ENCODE data around the gene SYK. TPM values are rescaled to one million over a fixed set of nuclear protein-coding genes. Genes with fewer than 3 reads are reported as not detected.

SYK gene
- total and polyA plus RNA-seq, 7 experiments from 2014 or later = 0.26 to 71.6 (median 2.1) TPM

GRCh38 chr9:90878562-90878961 is 76.9 kb downstream of the SYK start:
- Mint-ChIP-seq H3K9me3 (peaks cover 0 to 2% (median 0%) of the 10 kb centered on the region in 11 donors), H3K27ac (no peak overlapping the region), H3K4me3 (no peak overlapping the region), H3K4me1 (no peaks in the 10 kb centered on the region), H3K36me3 (no peaks in the 10 kb centered on the region), H3K27me3 (peaks cover 0 to 4% (median 0%) of the 10 kb centered on the region in 5 donors)
- POLR2A ChIA-PET = no interaction called here
- H3K36me3 ChIP-seq (ENCODE audit: control insufficient read depth in 2 of 3, insufficient read depth in 3 of 3, low read length in 3 of 3) = no peaks in the 10 kb centered on the region
- ATAC-seq (no peak), DNase-seq (peak in 1 of 9 donors; percentile 3)
- H3K9me3 ChIP-seq (ENCODE audit: control insufficient read depth in 2 of 3, low read length in 3 of 3) = no peaks in the 10 kb centered on the region
- H3K4me3 ChIP-seq (ENCODE audit: low read length) = no peak overlapping the region
- no peak overlapping the region for H3K27ac ChIP-seq (ENCODE audit: low read depth, low read length)
- no peaks in the 10 kb centered on the region for H3K4me1 ChIP-seq (ENCODE audit: control insufficient read depth in 2 of 2, insufficient read depth in 2 of 2, low read length in 2 of 2)
- intact Hi-C loops (cut with micrococcal nuclease) = no loop called here
- no peaks in the 10 kb centered on the region for H3K27me3 ChIP-seq (ENCODE audit: control insufficient read depth in 2 of 2, insufficient read depth in 2 of 2, low read length in 2 of 2)
- CTCF ChIA-PET = no interaction called here

- H3K4me3 Mint-ChIP-seq = no peak overlapping the region
- Histone ChIP-seq H3K9me3 (ENCODE audit: control insufficient read depth in 2 of 3, low read length in 3 of 3) (peaks cover 0 to 2% (median 0%) of the 10 kb centered on the region in 3 experiments), H3K27ac (ENCODE audit: low read depth, low read length) (no peak overlapping the region), H3K36me3 (ENCODE audit: control insufficient read depth in 2 of 3, insufficient read depth in 3 of 3, low read length in 3 of 3) (no peaks in the 10 kb centered on the region), H3K27me3 (ENCODE audit: control insufficient read depth in 2 of 2, insufficient read depth in 2 of 2, low read length in 2 of 2) (no peaks in the 10 kb centered on the region), H3K4me1 (ENCODE audit: control insufficient read depth in 2 of 2, insufficient read depth in 2 of 2, low read length in 2 of 2) (no peaks in the 10 kb centered on the region), H3K4me3 (ENCODE audit: low read length) (no peak overlapping the region)
- no peak for ATAC-seq
- H3K27ac Mint-ChIP-seq = no peak overlapping the region
- CTCF ChIA-PET = no interaction called here
- intact Hi-C loops (cut with micrococcal nuclease) = no loop called here
- peaks cover 0 to 4% (median 0%) of the 10 kb centered on the region in 5 donors for H3K27me3 Mint-ChIP-seq
- POLR2A ChIA-PET = no interaction called here
- no peaks in the 10 kb centered on the region for H3K4me1 Mint-ChIP-seq
- no peaks in the 10 kb centered on the region for H3K36me3 Mint-ChIP-seq
- H3K9me3 Mint-ChIP-seq = peaks cover 0 to 4% (median 2%) of the 10 kb centered on the region in 11 donors
- no peak for DNase-seq
These were observed 78.4 kb downstream of the SYK start for GRCh38 chr9:90880066-90880465.

- intact Hi-C loops (cut with micrococcal nuclease) = no loop called here
- H3K9me3 ChIP-seq (ENCODE audit: control insufficient read depth in 2 of 3, low read length in 3 of 3) = peaks cover 0 to 7% (median 0%) of the 10 kb centered on the region in 3 experiments
- DNase-seq (no peak), ATAC-seq (no peak)
- POLR2A ChIA-PET = no interaction called here
- Mint-ChIP-seq H3K4me3 (no peak overlapping the region), H3K9me3 (peaks cover 0 to 10% (median 7%) of the 10 kb centered on the region in 11 donors), H3K36me3 (peaks cover 0 to 4% (median 0%) of the 10 kb centered on the region in 5 donors), H3K4me1 (no peaks in the 10 kb centered on the region), H3K27ac (no peak overlapping the region), H3K27me3 (peaks cover 0 to 4% (median 0%) of the 10 kb centered on the region in 5 donors)
- no peak overlapping the region for H3K4me3 ChIP-seq (ENCODE audit: low read length)
- no peak overlapping the region for H3K27ac ChIP-seq (ENCODE audit: low read depth, low read length)
- CTCF ChIA-PET = no interaction called here
- no peaks in the 10 kb centered on the region for H3K27me3 ChIP-seq (ENCODE audit: control insufficient read depth in 2 of 2, insufficient read depth in 2 of 2, low read length in 2 of 2)
- no peaks in the 10 kb centered on the region for H3K36me3 ChIP-seq (ENCODE audit: control insufficient read depth in 2 of 3, insufficient read depth in 3 of 3, low read length in 3 of 3)
- H3K4me1 ChIP-seq (ENCODE audit: control insufficient read depth in 2 of 2, insufficient read depth in 2 of 2, low read length in 2 of 2) = no peaks in the 10 kb centered on the region
These were observed 79.0 kb downstream of the SYK start for GRCh38 chr9:90880669-90881068.

- intact Hi-C loops (cut with micrococcal nuclease) = no loop called here
- Histone ChIP-seq H3K27ac (ENCODE audit: low read depth, low read length) (no peak overlapping the region), H3K4me3 (ENCODE audit: low read length) (no peak overlapping the region), H3K36me3 (ENCODE audit: control insufficient read depth in 2 of 3, insufficient read depth in 3 of 3, low read length in 3 of 3) (no peaks in the 10 kb centered on the region), H3K9me3 (ENCODE audit: control insufficient read depth in 2 of 3, low read length in 3 of 3) (peaks cover 0 to 7% (median 0%) of the 10 kb centered on the region in 3 experiments), H3K4me1 (ENCODE audit: control insufficient read depth in 2 of 2, insufficient read depth in 2 of 2, low read length in 2 of 2) (no peaks in the 10 kb centered on the region), H3K27me3 (ENCODE audit: control insufficient read depth in 2 of 2, insufficient read depth in 2 of 2, low read length in 2 of 2) (no peaks in the 10 kb centered on the region)
- DNase-seq (no peak), ATAC-seq (no peak)
- H3K27ac Mint-ChIP-seq = no peak overlapping the region
- no peak overlapping the region for H3K4me3 Mint-ChIP-seq
- peaks cover 0 to 8% (median 0%) of the 10 kb centered on the region in 5 donors for H3K36me3 Mint-ChIP-seq
- peaks cover 0 to 4% (median 0%) of the 10 kb centered on the region in 5 donors for H3K27me3 Mint-ChIP-seq
- H3K9me3 Mint-ChIP-seq = peaks cover 0 to 20% (median 9%) of the 10 kb centered on the region in 11 donors
- POLR2A ChIA-PET = no interaction called here
- CTCF ChIA-PET = no interaction called here
- no peaks in the 10 kb centered on the region for H3K4me1 Mint-ChIP-seq
These were observed 80.0 kb downstream of the SYK start for GRCh38 chr9:90881648-90882047.

- Mint-ChIP-seq H3K4me1 (no peaks in the 10 kb centered on the region), H3K27ac (no peak overlapping the region), H3K27me3 (peaks cover 0 to 2% (median 0%) of the 10 kb centered on the region in 5 donors), H3K4me3 (no peak overlapping the region), H3K36me3 (peaks cover 0 to 8% (median 0%) of the 10 kb centered on the region in 5 donors), H3K9me3 (peaks cover 0 to 23% (median 9%) of the 10 kb centered on the region in 11 donors)
- Histone ChIP-seq H3K27ac (ENCODE audit: low read depth, low read length) (no peak overlapping the region), H3K9me3 (ENCODE audit: control insufficient read depth in 2 of 3, low read length in 3 of 3) (peaks cover 0 to 7% (median 0%) of the 10 kb centered on the region in 3 experiments), H3K4me1 (ENCODE audit: control insufficient read depth in 2 of 2, insufficient read depth in 2 of 2, low read length in 2 of 2) (no peaks in the 10 kb centered on the region), H3K4me3 (ENCODE audit: low read length) (no peak overlapping the region), H3K36me3 (ENCODE audit: control insufficient read depth in 2 of 3, insufficient read depth in 3 of 3, low read length in 3 of 3) (no peaks in the 10 kb centered on the region), H3K27me3 (ENCODE audit: control insufficient read depth in 2 of 2, insufficient read depth in 2 of 2, low read length in 2 of 2) (no peaks in the 10 kb centered on the region)
- DNase-seq (no peak), ATAC-seq (no peak)
- ChIA-PET CTCF (no interaction called here), POLR2A (no interaction called here)
- intact Hi-C loops (cut with micrococcal nuclease) = no loop called here
These were observed 81.5 kb downstream of the SYK start for GRCh38 chr9:90882991-90883600.

GRCh38 chr9:90883661-90884060 is 82.0 kb downstream of the SYK start:
- H3K9me3 ChIP-seq (ENCODE audit: control insufficient read depth in 2 of 3, low read length in 3 of 3) = peaks cover 0 to 7% (median 0%) of the 10 kb centered on the region in 3 experiments
- H3K4me3 ChIP-seq (ENCODE audit: low read length) = no peak overlapping the region
- H3K27me3 ChIP-seq (ENCODE audit: control insufficient read depth in 2 of 2, insufficient read depth in 2 of 2, low read length in 2 of 2) = no peaks in the 10 kb centered on the region
- no peak overlapping the region for H3K27ac ChIP-seq (ENCODE audit: low read depth, low read length)
- peaks cover 0 to 5% (median 0%) of the 10 kb centered on the region in 5 donors for H3K27me3 Mint-ChIP-seq
- ChIA-PET CTCF (no interaction called here), POLR2A (no interaction called here)
- no peaks in the 10 kb centered on the region for H3K4me1 ChIP-seq (ENCODE audit: control insufficient read depth in 2 of 2, insufficient read depth in 2 of 2, low read length in 2 of 2)
- intact Hi-C loops (cut with micrococcal nuclease) = no loop called here
- H3K4me3 Mint-ChIP-seq = no peak overlapping the region
- no peak for ATAC-seq
- H3K36me3 Mint-ChIP-seq = peaks cover 0 to 8% (median 0%) of the 10 kb centered on the region in 5 donors
- no peaks in the 10 kb centered on the region for H3K4me1 Mint-ChIP-seq
- peaks cover 0 to 23% (median 9%) of the 10 kb centered on the region in 11 donors for H3K9me3 Mint-ChIP-seq
- no peak for DNase-seq
- H3K36me3 ChIP-seq (ENCODE audit: control insufficient read depth in 2 of 3, insufficient read depth in 3 of 3, low read length in 3 of 3) = no peaks in the 10 kb centered on the region
- H3K27ac Mint-ChIP-seq = no peak overlapping the region

- POLR2A ChIA-PET = no interaction called here
- CTCF ChIA-PET = no interaction called here
- intact Hi-C loops (cut with micrococcal nuclease) = no loop called here
- Mint-ChIP-seq H3K4me3 (no peak overlapping the region), H3K9me3 (peaks cover 0 to 23% (median 9%) of the 10 kb centered on the region in 11 donors), H3K4me1 (no peaks in the 10 kb centered on the region), H3K36me3 (peaks cover 0 to 8% (median 0%) of the 10 kb centered on the region in 5 donors), H3K27ac (no peak overlapping the region), H3K27me3 (peaks cover 0 to 5% (median 0%) of the 10 kb centered on the region in 5 donors)
- ATAC-seq = no peak
- Histone ChIP-seq H3K36me3 (ENCODE audit: control insufficient read depth in 2 of 3, insufficient read depth in 3 of 3, low read length in 3 of 3) (no peaks in the 10 kb centered on the region), H3K4me3 (ENCODE audit: low read length) (no peak overlapping the region), H3K27ac (ENCODE audit: low read depth, low read length) (no peak overlapping the region), H3K9me3 (ENCODE audit: control insufficient read depth in 2 of 3, low read length in 3 of 3) (peaks cover 0 to 7% (median 0%) of the 10 kb centered on the region in 3 experiments), H3K4me1 (ENCODE audit: control insufficient read depth in 2 of 2, insufficient read depth in 2 of 2, low read length in 2 of 2) (no peaks in the 10 kb centered on the region), H3K27me3 (ENCODE audit: control insufficient read depth in 2 of 2, insufficient read depth in 2 of 2, low read length in 2 of 2) (no peaks in the 10 kb centered on the region)
- DNase-seq = no peak
These were observed 82.6 kb downstream of the SYK start for GRCh38 chr9:90884178-90884577.

All from naive thymus-derived CD4-positive, alpha-beta T cell (primary cell).